GM12878 (cell line): ENCODE data around the gene UBTF. TPM values are rescaled to one million over a fixed set of nuclear protein-coding genes. Genes with fewer than 3 reads are reported as not detected.

ENCODE experiments used
- ATAC-seq: fragments of 200-7000 bp; cut with Tn5 transposase; 3 replicates; pipeline ENCODE4 v1.9.1; 2020; ENCODE audit warnings: mild to moderate bottlenecking, moderate library complexity
- BruUV-seq: library from RNA; stranded (reverse); fragments of 400-500 nt; replicated peaks from 2 replicates; lab custom pipeline; 2021; lab: Mats Ljungman, UMichigan
- CTCF ChIA-PET: fragments of 300-600 bp; sonication (Branson Sonifier 250); formaldehyde crosslinking; extraction: SDS; loops from one replicate; lab custom pipeline; 2021; ENCODE audit warnings: inconsistent platforms; lab: Yijun Ruan, JAX
- POLR2A ChIA-PET: fragments of 350-600 bp; formaldehyde crosslinking; extraction: SDS; loops from one replicate; lab custom pipeline; 2021; ENCODE audit warnings: inconsistent platforms; lab: Charles Lee
- RAD21 ChIA-PET: fragments of 300-600 bp; sonication (Branson Sonifier 250); formaldehyde crosslinking; loops from one replicate; lab custom pipeline; 2023; ENCODE audit warnings: antibody characterized with exemption; ENCODE audit not compliant: unreplicated experiment; lab: Charles Lee
- SMC1A ChIA-PET: fragments of 300-600 bp; sonication (Branson Sonifier 250); formaldehyde crosslinking; loops from one replicate; lab custom pipeline; 2023; ENCODE audit not compliant: unreplicated experiment, uncharacterized antibody; lab: Charles Lee
- DNase-seq: peaks from one replicate; pipeline ENCODE4 v3.0.0-alpha.2; 2011; ENCODE audit warnings: low read depth, low spot score
- FAIRE-seq: peaks from 3 replicates; lab custom pipeline; 2011; peaks lifted over from hg19 to GRCh38; lab: Jason Lieb, UNC
- H2AFZ ChIP-seq: 2 replicates; pipeline ENCODE4 v1.6.0; 2011; ENCODE audit warnings: low read depth, low read length, control low read depth; ENCODE audit not compliant: control insufficient read depth
- H3K27ac ChIP-seq: 2 replicates; pipeline ENCODE4 v1.5.1; 2011; ENCODE audit warnings: control low read depth; ENCODE audit not compliant: control insufficient read depth, insufficient read depth
- H3K27me3 ChIP-seq, 2 experiments: replicated peaks in 1 of 2; 2 replicates each; pipeline versions ENCODE4 v1.6.0 to v1.6.1; 2011; ENCODE audit warnings: low read length in 1 of 2; ENCODE audit not compliant: control insufficient read depth in 2 of 2, insufficient read depth in 2 of 2
- H3K36me3 ChIP-seq, 2 experiments: 2 replicates each; pipeline ENCODE4 v1.5.1; 2011; ENCODE audit warnings: low read length in 1 of 2; ENCODE audit not compliant: control insufficient read depth in 2 of 2, insufficient read depth in 2 of 2
- H3K4me1 ChIP-seq: 2 replicates; pipeline ENCODE4 v1.6.1; 2011; ENCODE audit warnings: mild to moderate bottlenecking, low read length, moderate library complexity, mixed read lengths; ENCODE audit not compliant: control insufficient read depth, insufficient read depth
- H3K4me2 ChIP-seq: 2 replicates; pipeline ENCODE4 v1.6.0; 2011; ENCODE audit warnings: control low read depth; ENCODE audit not compliant: control insufficient read depth, insufficient read depth
- H3K4me3 ChIP-seq: fragments of 200-600 bp; sonication (generic); 2 replicates; pipeline ENCODE4 v1.5.1; 2016
- H3K79me2 ChIP-seq: 2 replicates; pipeline ENCODE4 v1.6.0; 2011; ENCODE audit warnings: low read length; ENCODE audit not compliant: control insufficient read depth, insufficient read depth
- H3K9ac ChIP-seq: 2 replicates; pipeline ENCODE4 v1.8.0; 2011; ENCODE audit warnings: low read length, control low read depth, mixed read lengths; ENCODE audit not compliant: control insufficient read depth, insufficient read depth
- H3K9me3 ChIP-seq: replicated peaks from 3 replicates; pipeline ENCODE4 v1.5.1; 2011; ENCODE audit warnings: mild to moderate bottlenecking, low read length; ENCODE audit not compliant: control insufficient read depth, insufficient read depth
- H4K20me1 ChIP-seq: 2 replicates; pipeline ENCODE4 v1.6.0; 2011; ENCODE audit not compliant: control insufficient read depth, insufficient read depth
- ATF2 ChIP-seq: IDR thresholded peaks from 2 replicates; pipeline ENCODE4 v1.6.1; 2012; ENCODE audit warnings: low read length, inconsistent platforms
- EGR1 ChIP-seq, 2 experiments: IDR thresholded peaks; 1 replicate in 1 of 2; 2 replicates in 1 of 2; pipeline ENCODE4 v1.6.1; 2011 to 2012; ENCODE audit warnings: low read depth in 2 of 2, low read length in 2 of 2, borderline replicate concordance in 1 of 2, mild to moderate bottlenecking in 1 of 2, moderate library complexity in 1 of 2
- EZH2 ChIP-seq: IDR thresholded peaks from 2 replicates; pipeline ENCODE4 v1.6.1; 2012; ENCODE audit warnings: low read depth, mild to moderate bottlenecking, control low read depth, inconsistent platforms, low read length, borderline replicate concordance; ENCODE audit not compliant: control insufficient read depth
- FOXM1 ChIP-seq: IDR thresholded peaks from 2 replicates; pipeline ENCODE4 v1.6.1; 2012; ENCODE audit warnings: low read depth, mild to moderate bottlenecking, inconsistent platforms, low read length, moderate library complexity
- KLF5 ChIP-seq: fragments of 450-650 bp; IDR thresholded peaks from 2 replicates; pipeline ENCODE4 v1.6.1; 2014; ENCODE audit warnings: mild to moderate bottlenecking; ENCODE audit not compliant: partially characterized antibody
- MAX ChIP-seq: IDR thresholded peaks from 2 replicates; pipeline ENCODE4 v1.6.1; 2012; ENCODE audit warnings: low read depth, low read length, improper control_type of control experiment
- NBN ChIP-seq: fragments of 450-650 bp; IDR thresholded peaks from 2 replicates; pipeline ENCODE4 v1.6.1; 2016
- NFIC ChIP-seq: IDR thresholded peaks from 2 replicates; pipeline ENCODE4 v1.6.1; 2012; ENCODE audit warnings: low read depth, mild to moderate bottlenecking, inconsistent platforms, low read length, moderate library complexity
- RELA ChIP-seq: fragments of 450-650 bp; IDR thresholded peaks from 2 replicates; pipeline ENCODE4 v1.8.0; 2014; ENCODE audit warnings: borderline replicate concordance; ENCODE audit not compliant: partially characterized antibody
- RUNX3 ChIP-seq: IDR thresholded peaks from 2 replicates; pipeline ENCODE4 v1.6.1; 2012; ENCODE audit warnings: low read length, inconsistent platforms
- SMARCA5 ChIP-seq: fragments of 450-650 bp; IDR thresholded peaks from 2 replicates; pipeline ENCODE4 v1.6.1; 2017; ENCODE audit warnings: mild to moderate bottlenecking
- SUPT20H ChIP-seq: IDR thresholded peaks from 2 replicates; pipeline ENCODE4 v1.6.1; 2011; ENCODE audit warnings: low read depth, mild to moderate bottlenecking, low read length, moderate library complexity, borderline replicate concordance; ENCODE audit not compliant: control insufficient read depth
- YY1 ChIP-seq: IDR thresholded peaks from 2 replicates; pipeline ENCODE4 v1.6.1; 2011; ENCODE audit warnings: low read depth, mild to moderate bottlenecking, low read length
- ZBTB11 ChIP-seq: fragments of 450-650 bp; formaldehyde crosslinking; IDR thresholded peaks from 2 replicates; pipeline ENCODE4 v1.5.0; 2022; ENCODE audit warnings: mild to moderate bottlenecking, missing genetic modification characterization
- WGBS: methylation state at CpG from one replicate; pipeline ENCODE4 v1.1.6; 2016; ENCODE audit warnings: low lambda C conversion rate; ENCODE audit not compliant: insufficient replicate concordance, insufficient coverage; ENCODE audit errors: missing lambda C conversion rate; 5-methylcytosine and 5-hydroxymethylcytosine counted together
- in situ Hi-C: fragments of 300-500 bp; cut with MboI; formaldehyde crosslinking; loops from 9 replicates; pipeline ENCODE4 v1.14.3; 2018; ENCODE audit warnings: mixed read lengths
- intact Hi-C: fragments of 100-400 bp; cut with micrococcal nuclease; formaldehyde crosslinking; loops from one replicate; pipeline ENCODE4 v1.14.2; 2022; ENCODE audit not compliant: unreplicated experiment
- polyA plus RNA-seq, 11 experiments: library from polyadenylated mRNA; depleted of rRNA in 4 of 11; unstranded in 6 of 11; stranded (reverse) in 5 of 11; fragments of >200 nt; fragmentation: Nextera tagmentation in 4 of 11; fragmentation: Illumina TruSeq in 1 of 11; extraction: Ambion mirVana in 4 of 11; extraction: Trizol in 1 of 11; gene quantifications; 1 replicate in 1 of 11; 2 replicates in 10 of 11; pipeline versions ENCODE4 v1.2.1 to v1.2.3, GENCODE V29; 2011 to 2016; ENCODE audit warnings: inconsistent platforms in 2 of 11, missing spikeins in 2 of 11, low read depth in 1 of 11
- total RNA-seq, 4 experiments: library from RNA; depleted of rRNA in 3 of 4; stranded (reverse); fragments of >200 nt in 3 of 4; fragmentation: Illumina TruSeq in 1 of 4; extraction: Trizol in 1 of 4; gene quantifications; 2 replicates each; pipeline versions ENCODE4 v1.2.1 to v1.2.3, GENCODE V29; 2013 to 2021

Gene UBTF
- total and polyA plus RNA-seq, 10 of the 15 experiments (the other 5 are each of a cell fraction or from before 2014, with no cell fraction given) = 2.2 to 124 (median 79.6) TPM

- no peak for TF ChIP-seq ATF2
- peak; percentile 25; the same call in 1 of the 2 replicates for TF ChIP-seq YY1
- TF ChIP-seq KLF5 = no peak
- TF ChIP-seq RELA = no peak
- TF ChIP-seq NBN = 0 out of 2 replicates have a peak, but pooled peaks have one; percentile 35
- TF ChIP-seq SMARCA5 = 0 out of 2 replicates have a peak, but pooled peaks have one; percentile 37
- TF ChIP-seq RUNX3 = 0 out of 2 replicates have a peak, but pooled peaks have one; percentile 19
Measured at GRCh38 chr17:44197980-44198720, 21.3 kb downstream of the UBTF start (continued).

GRCh38 chr17:44197107-44197506, 22.4 kb downstream of the UBTF start:
- H3K27ac ChIP-seq = no peak overlapping the region
- no peak for FAIRE-seq
- 94% methylated on average over 15 of the region's 15 CpGs for WGBS
- peaks cover 33% of the 10 kb centered on the region for H3K79me2 ChIP-seq
- no peaks in the 10 kb centered on the region for H3K27me3 ChIP-seq
- intact Hi-C loops = no loop called here
- in situ Hi-C loops = no loop called here
- no peak for DNase-seq
- no peaks in the 10 kb centered on the region for H3K9me3 ChIP-seq
- peak overlapping the region; percentile 89; the same call in 1 of the 2 replicates for H3K9ac ChIP-seq
- ChIA-PET SMC1A (interaction anchor here (1.4 to 3.3 kb wide), 2 partner anchors 12 to 13 kb away, joined by 3 to 12 read pairs; no protein-coding TSS in a partner anchor), POLR2A (interaction anchor here (1.0 to 1.6 kb wide), 3 partner anchors 9 to 20 kb away, joined by 3 to 9 read pairs (median 3); no protein-coding TSS in a partner anchor), CTCF (interaction anchor here (1.2 to 1.7 kb wide), 3 partner anchors 9 to 134 kb away, joined by 3 to 7 read pairs (median 6); no protein-coding TSS in a partner anchor), RAD21 (no interaction called here)
- H2AFZ ChIP-seq = no peak overlapping the region
- peaks cover 10 to 22% of the 10 kb centered on the region in 2 experiments for H3K36me3 ChIP-seq
- ATAC-seq = no peak
- H3K4me1 ChIP-seq = peaks cover 12% of the 10 kb centered on the region
- TF ChIP-seq SUPT20H (no peak), EGR1 (IDR thresholded peaks at IDR 0.05; ENCODE audit: borderline replicate concordance in 1 of 2, low read depth in 2 of 2, low read length in 2 of 2) (no peak), FOXM1 (no peak), NFIC (no peak), EZH2 (no peak), ZBTB11 (CRISPR knock-in tag) (no peak), MAX (no peak)
- H4K20me1 ChIP-seq = no peaks in the 10 kb centered on the region
- no peak overlapping the region; the same call in 1 of the 2 replicates for H3K4me2 ChIP-seq
- H3K4me3 ChIP-seq = no peak overlapping the region
- BruUV-seq = no TSS peak
